ENCODE data around the gene HRK. TPM values are rescaled to one million over a fixed set of nuclear protein-coding genes. Genes with fewer than 3 reads are reported as not detected.

HRK gene
- total and polyA plus RNA-seq, 2 of the 13 experiments (the other 11 are each of a cell fraction or from before 2014, with no cell fraction given) = 0.02 TPM; not detected in 1

- TF ChIP-seq ARID3A (IDR thresholded peaks at IDR 0.05; ENCODE audit: low read depth, low read length) = peak; percentile 71
- TF ChIP-seq HMGXB3 (CRISPR knock-in tag; IDR thresholded peaks at IDR 0.05; ENCODE audit: borderline replicate concordance) = 0 out of 2 replicates have a peak, but pooled peaks have one; percentile 50
- TF ChIP-seq ZBTB7B (CRISPR knock-in tag; IDR thresholded peaks at IDR 0.05) = 0 out of 2 replicates have a peak, but pooled peaks have one; percentile 32
- no peak for TF ChIP-seq ZNF761 (CRISPR knock-in tag; conservative IDR thresholded peaks at IDR 0.05)
- no peak for TF ChIP-seq THAP7 (CRISPR knock-in tag; IDR thresholded peaks at IDR 0.05)
- TF ChIP-seq CTCF (CRISPR knock-in tag; IDR thresholded peaks at IDR 0.05) = peak; percentile 82
- no peak for TF ChIP-seq ZNF670 (CRISPR knock-in tag; IDR thresholded peaks at IDR 0.05; ENCODE audit: borderline replicate concordance)
- TF ChIP-seq ZNF3 (CRISPR knock-in tag; IDR thresholded peaks at IDR 0.05) = no peak
- TF ChIP-seq HDAC1 (CRISPR knock-in tag; IDR thresholded peaks at IDR 0.05) = 0 out of 2 replicates have a peak, but pooled peaks have one; percentile 55
- peak; percentile 64; the same call in 1 of the 2 replicates for TF ChIP-seq CBX5 (CRISPR knock-in tag; IDR thresholded peaks at IDR 0.05; ENCODE audit: borderline replicate concordance)
- no peak for TF ChIP-seq ZBTB4 (CRISPR knock-in tag; IDR thresholded peaks at IDR 0.05; ENCODE audit: borderline replicate concordance)
- TF ChIP-seq CSRNP1 (CRISPR knock-in tag; IDR thresholded peaks at IDR 0.05) = no peak
- TF ChIP-seq ZNF17 (CRISPR knock-in tag; IDR thresholded peaks at IDR 0.05) = no peak
- TF ChIP-seq SP140L (CRISPR knock-in tag; IDR thresholded peaks at IDR 0.05; ENCODE audit: borderline replicate concordance) = no peak
Observed at GRCh38 chr12:116916714-116917114, 35.5 kb upstream of the HRK start (continued).
